Endometrium (tissue), 2 donors: ENCODE data around the gene LGALS3BP.

Experiments used
- FAIRE-seq: peaks from 2 replicates; lab custom pipeline; 2012; peaks lifted over from hg19 to GRCh38; lab: Jason Lieb, UNC
- donor health status: control.
- donor health status: control.

LGALS3BP gene

GRCh38 chr17:78981010-78981888, 1.5 kb upstream of the LGALS3BP start:
- no peak for FAIRE-seq

GRCh38 chr17:78980624-78980972, 875 bp upstream of the LGALS3BP start:
- no peak for FAIRE-seq

GRCh38 chr17:78977997-78978973, 1.4 kb downstream of the LGALS3BP start:
- FAIRE-seq, result no peak

- no peak for FAIRE-seq
These were observed 2.1 kb downstream of the LGALS3BP start for GRCh38 chr17:78977681-78977943.

GRCh38 chr17:78976907-78977680, 2.6 kb downstream of the LGALS3BP start:
- no peak for FAIRE-seq

- FAIRE-seq, result peak; percentile 62
These were observed 4.8 kb downstream of the LGALS3BP start for GRCh38 chr17:78974635-78975591.

- FAIRE-seq, result no peak
These were observed 5.8 kb downstream of the LGALS3BP start for GRCh38 chr17:78973792-78974520.

GRCh38 chr17:78973196-78973595, 6.5 kb downstream of the LGALS3BP start:
- FAIRE-seq, result no peak

- FAIRE-seq, result no peak
These were observed 7.1 kb downstream of the LGALS3BP start for GRCh38 chr17:78972507-78973105.

- FAIRE-seq, result no peak
These were observed 7.8 kb downstream of the LGALS3BP start for GRCh38 chr17:78971756-78972506.

- no peak for FAIRE-seq
These were observed 8.6 kb downstream of the LGALS3BP start for GRCh38 chr17:78970834-78971755.

- no peak for FAIRE-seq
These were observed 9.9 kb downstream of the LGALS3BP start for GRCh38 chr17:78969865-78970264.

- FAIRE-seq, result no peak
These were observed 11.9 kb downstream of the LGALS3BP start for GRCh38 chr17:78967782-78968362.

- no peak for FAIRE-seq
These were observed 12.7 kb downstream of the LGALS3BP start for GRCh38 chr17:78966910-78967600.

GRCh38 chr17:78966123-78966813, 13.5 kb downstream of the LGALS3BP start:
- FAIRE-seq, result no peak

- FAIRE-seq, result no peak
These were observed 14.2 kb downstream of the LGALS3BP start for GRCh38 chr17:78965491-78965924.

- FAIRE-seq, result no peak
These were observed 16.3 kb downstream of the LGALS3BP start for GRCh38 chr17:78963378-78963777.
